ENCODE data around the gene IMMP2L. TPM values are rescaled to one million over a fixed set of nuclear protein-coding genes. Genes with fewer than 3 reads are reported as not detected.

IMMP2L gene
- total RNA-seq, 4 donors from 2014 or later: 23.8 to 30.0 (median 27.7) TPM

- TF ChIP-seq CTCF (IDR thresholded peaks at IDR 0.05) (no peak), POLR2A (IDR thresholded peaks at IDR 0.05) (no peak)
Observed at GRCh38 chr7:111229181-111229740, 333.0 kb downstream of the IMMP2L start.

GRCh38 chr7:111228437-111228836, 333.9 kb downstream of the IMMP2L start:
- intact Hi-C loops (cut with DNase I): no loop called here
- WGBS, 2 donors: 96 to 100% methylated on average over 1 of the region's 1 CpG

More at GRCh38 chr7:111229181-111229740, 333.0 kb downstream of the IMMP2L start:
- Histone ChIP-seq H3K27ac (no peak overlapping the region), H3K27me3 (no peaks in the 10 kb centered on the region), H3K4me1 (peaks cover 0 to 4% of the 10 kb centered on the region in 2 donors), H3K9me3 (no peaks in the 10 kb centered on the region), H3K36me3 (no peaks in the 10 kb centered on the region), H3K4me3 (replicated peaks in 1 of 3) (no peak overlapping the region)
- intact Hi-C loops (cut with DNase I): no loop called here
- 94 to 98% methylated on average over 4 of the region's 4 CpGs for WGBS, 2 donors
- no peak for DNase-seq

GRCh38 chr7:111226800-111227199, 335.5 kb downstream of the IMMP2L start:
- WGBS, 2 donors: 93 to 94% methylated on average over 2 of the region's 2 CpGs
- DNase-seq: no peak
- H3K4me1 ChIP-seq: peaks cover 0 to 4% of the 10 kb centered on the region in 2 donors
- H3K4me3 ChIP-seq (replicated peaks in 1 of 3): no peak overlapping the region
- no peak overlapping the region for H3K27ac ChIP-seq
- intact Hi-C loops (cut with DNase I): no loop called here
- H3K36me3 ChIP-seq: no peaks in the 10 kb centered on the region
- TF ChIP-seq POLR2A (IDR thresholded peaks at IDR 0.05) (no peak), CTCF (IDR thresholded peaks at IDR 0.05) (no peak)
- no peaks in the 10 kb centered on the region for H3K9me3 ChIP-seq
- H3K27me3 ChIP-seq: no peaks in the 10 kb centered on the region

More at GRCh38 chr7:111228437-111228836, 333.9 kb downstream of the IMMP2L start:
- TF ChIP-seq CTCF (IDR thresholded peaks at IDR 0.05) (no peak), POLR2A (IDR thresholded peaks at IDR 0.05) (no peak)
- Histone ChIP-seq H3K4me3 (replicated peaks in 1 of 3) (no peak overlapping the region), H3K36me3 (no peaks in the 10 kb centered on the region), H3K27ac (no peak overlapping the region), H3K27me3 (no peaks in the 10 kb centered on the region), H3K9me3 (no peaks in the 10 kb centered on the region), H3K4me1 (peaks cover 0 to 4% of the 10 kb centered on the region in 2 donors)
- DNase-seq: no peak

GRCh38 chr7:111224354-111225231, 337.7 kb downstream of the IMMP2L start:
- 66 to 67% methylated on average over 2 of the region's 2 CpGs for WGBS, 2 donors
- intact Hi-C loops (cut with DNase I): no loop called here
- TF ChIP-seq POLR2A (IDR thresholded peaks at IDR 0.05) (no peak), CTCF (IDR thresholded peaks at IDR 0.05) (no peak)
- no peak overlapping the region for H3K27ac ChIP-seq
- peaks cover 0 to 4% of the 10 kb centered on the region in 2 donors for H3K4me1 ChIP-seq
- no peaks in the 10 kb centered on the region for H3K27me3 ChIP-seq
- DNase-seq: no peak
- no peak overlapping the region for H3K4me3 ChIP-seq (replicated peaks in 1 of 3)
- H3K36me3 ChIP-seq: no peaks in the 10 kb centered on the region
- H3K9me3 ChIP-seq: no peaks in the 10 kb centered on the region

GRCh38 chr7:111223802-111224253, 338.5 kb downstream of the IMMP2L start:
- Histone ChIP-seq H3K27ac (no peak overlapping the region), H3K36me3 (no peaks in the 10 kb centered on the region), H3K27me3 (no peaks in the 10 kb centered on the region), H3K4me1 (peaks cover 0 to 4% of the 10 kb centered on the region in 2 donors), H3K4me3 (replicated peaks in 1 of 3) (no peak overlapping the region), H3K9me3 (no peaks in the 10 kb centered on the region)
- no peak for DNase-seq
- intact Hi-C loops (cut with DNase I): no loop called here
- 70 to 81% methylated on average over 2 of the region's 2 CpGs for WGBS, 2 donors
- TF ChIP-seq POLR2A (IDR thresholded peaks at IDR 0.05): no peak
- no peak for TF ChIP-seq CTCF (IDR thresholded peaks at IDR 0.05)

Measured in thyroid gland (tissue), 4 donors.